ENCODE data around the gene CEP97.

DNA sequence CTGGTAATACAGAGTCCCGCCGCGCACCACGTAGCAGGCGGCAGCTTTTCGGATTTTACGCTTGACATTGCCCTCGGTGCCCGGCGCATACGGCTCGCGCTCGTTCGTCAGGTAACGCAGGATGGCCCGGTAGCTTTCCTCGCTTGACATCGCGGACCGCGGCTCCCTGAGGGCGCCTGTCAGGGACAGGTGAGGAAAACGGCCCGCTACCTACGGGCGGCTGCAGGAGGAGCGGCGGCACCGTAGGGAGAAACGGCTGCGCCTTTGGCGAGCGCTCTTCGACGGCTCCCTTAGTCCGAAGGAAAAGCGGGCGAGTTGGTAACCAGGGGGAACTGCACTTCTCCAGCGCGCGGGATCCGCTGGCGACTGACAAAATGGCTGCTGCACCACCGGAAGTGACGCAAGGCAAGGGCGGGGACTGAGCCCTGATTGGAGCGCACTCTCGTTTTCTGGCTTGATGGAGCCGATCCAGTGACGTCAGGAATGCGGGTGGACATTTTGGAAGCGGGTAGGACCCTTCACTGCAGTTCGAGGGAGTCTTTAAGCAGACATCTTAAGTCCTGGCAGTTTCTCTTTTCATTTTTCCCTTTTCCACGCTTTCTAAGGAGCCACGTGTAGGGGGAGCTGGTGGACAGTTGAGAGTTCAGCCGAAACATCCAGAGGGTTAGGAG, 47.5 kb upstream of the CEP97 start, which contains the start of gene ZBTB11:
- TF ChIP-seq, protein P1, sequence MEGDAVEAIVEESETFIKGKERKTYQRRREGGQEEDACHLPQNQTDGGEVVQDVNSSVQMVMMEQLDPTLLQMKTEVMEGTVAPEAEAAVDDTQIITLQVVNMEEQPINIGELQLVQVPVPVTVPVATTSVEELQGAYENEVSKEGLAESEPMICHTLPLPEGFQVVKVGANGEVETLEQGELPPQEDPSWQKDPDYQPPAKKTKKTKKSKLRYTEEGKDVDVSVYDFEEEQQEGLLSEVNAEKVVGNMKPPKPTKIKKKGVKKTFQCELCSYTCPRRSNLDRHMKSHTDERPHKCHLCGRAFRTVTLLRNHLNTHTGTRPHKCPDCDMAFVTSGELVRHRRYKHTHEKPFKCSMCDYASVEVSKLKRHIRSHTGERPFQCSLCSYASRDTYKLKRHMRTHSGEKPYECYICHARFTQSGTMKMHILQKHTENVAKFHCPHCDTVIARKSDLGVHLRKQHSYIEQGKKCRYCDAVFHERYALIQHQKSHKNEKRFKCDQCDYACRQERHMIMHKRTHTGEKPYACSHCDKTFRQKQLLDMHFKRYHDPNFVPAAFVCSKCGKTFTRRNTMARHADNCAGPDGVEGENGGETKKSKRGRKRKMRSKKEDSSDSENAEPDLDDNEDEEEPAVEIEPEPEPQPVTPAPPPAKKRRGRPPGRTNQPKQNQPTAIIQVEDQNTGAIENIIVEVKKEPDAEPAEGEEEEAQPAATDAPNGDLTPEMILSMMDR (tag by site-specific recombination; IDR thresholded peaks at IDR 0.05): no peak
- TF ChIP-seq, protein P2, sequence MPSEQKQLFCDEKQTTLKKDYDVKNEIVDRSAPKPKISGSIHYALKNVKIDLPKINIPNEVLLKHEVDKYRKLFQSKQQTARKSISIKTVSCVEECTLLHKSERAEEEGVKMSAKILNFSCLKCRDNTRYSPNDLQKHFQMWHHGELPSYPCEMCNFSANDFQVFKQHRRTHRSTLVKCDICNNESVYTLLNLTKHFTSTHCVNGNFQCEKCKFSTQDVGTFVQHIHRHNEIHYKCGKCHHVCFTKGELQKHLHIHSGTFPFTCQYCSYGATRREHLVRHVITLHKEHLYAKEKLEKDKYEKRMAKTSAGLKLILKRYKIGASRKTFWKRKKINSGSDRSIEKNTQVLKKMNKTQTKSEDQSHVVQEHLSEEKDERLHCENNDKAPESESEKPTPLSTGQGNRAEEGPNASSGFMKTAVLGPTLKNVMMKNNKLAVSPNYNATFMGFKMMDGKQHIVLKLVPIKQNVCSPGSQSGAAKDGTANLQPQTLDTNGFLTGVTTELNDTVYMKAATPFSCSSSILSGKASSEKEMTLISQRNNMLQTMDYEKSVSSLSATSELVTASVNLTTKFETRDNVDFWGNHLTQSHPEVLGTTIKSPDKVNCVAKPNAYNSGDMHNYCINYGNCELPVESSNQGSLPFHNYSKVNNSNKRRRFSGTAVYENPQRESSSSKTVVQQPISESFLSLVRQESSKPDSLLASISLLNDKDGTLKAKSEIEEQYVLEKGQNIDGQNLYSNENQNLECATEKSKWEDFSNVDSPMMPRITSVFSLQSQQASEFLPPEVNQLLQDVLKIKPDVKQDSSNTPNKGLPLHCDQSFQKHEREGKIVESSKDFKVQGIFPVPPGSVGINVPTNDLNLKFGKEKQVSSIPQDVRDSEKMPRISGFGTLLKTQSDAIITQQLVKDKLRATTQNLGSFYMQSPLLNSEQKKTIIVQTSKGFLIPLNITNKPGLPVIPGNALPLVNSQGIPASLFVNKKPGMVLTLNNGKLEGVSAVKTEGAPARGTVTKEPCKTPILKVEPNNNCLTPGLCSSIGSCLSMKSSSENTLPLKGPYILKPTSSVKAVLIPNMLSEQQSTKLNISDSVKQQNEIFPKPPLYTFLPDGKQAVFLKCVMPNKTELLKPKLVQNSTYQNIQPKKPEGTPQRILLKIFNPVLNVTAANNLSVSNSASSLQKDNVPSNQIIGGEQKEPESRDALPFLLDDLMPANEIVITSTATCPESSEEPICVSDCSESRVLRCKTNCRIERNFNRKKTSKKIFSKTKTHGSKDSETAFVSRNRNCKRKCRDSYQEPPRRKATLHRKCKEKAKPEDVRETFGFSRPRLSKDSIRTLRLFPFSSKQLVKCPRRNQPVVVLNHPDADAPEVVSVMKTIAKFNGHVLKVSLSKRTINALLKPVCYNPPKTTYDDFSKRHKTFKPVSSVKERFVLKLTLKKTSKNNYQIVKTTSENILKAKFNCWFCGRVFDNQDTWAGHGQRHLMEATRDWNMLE (tag by site-specific recombination; conservative IDR thresholded peaks at IDR 0.05; ENCODE audit: low read depth): peak; percentile 49; the same call in 1 of the 2 replicates
- TF ChIP-seq, protein P3, sequence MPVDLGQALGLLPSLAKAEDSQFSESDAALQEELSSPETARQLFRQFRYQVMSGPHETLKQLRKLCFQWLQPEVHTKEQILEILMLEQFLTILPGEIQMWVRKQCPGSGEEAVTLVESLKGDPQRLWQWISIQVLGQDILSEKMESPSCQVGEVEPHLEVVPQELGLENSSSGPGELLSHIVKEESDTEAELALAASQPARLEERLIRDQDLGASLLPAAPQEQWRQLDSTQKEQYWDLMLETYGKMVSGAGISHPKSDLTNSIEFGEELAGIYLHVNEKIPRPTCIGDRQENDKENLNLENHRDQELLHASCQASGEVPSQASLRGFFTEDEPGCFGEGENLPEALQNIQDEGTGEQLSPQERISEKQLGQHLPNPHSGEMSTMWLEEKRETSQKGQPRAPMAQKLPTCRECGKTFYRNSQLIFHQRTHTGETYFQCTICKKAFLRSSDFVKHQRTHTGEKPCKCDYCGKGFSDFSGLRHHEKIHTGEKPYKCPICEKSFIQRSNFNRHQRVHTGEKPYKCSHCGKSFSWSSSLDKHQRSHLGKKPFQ (tag by site-specific recombination; IDR thresholded peaks at IDR 0.05): no peak
- TF ChIP-seq SCRT1 (tag by site-specific recombination; IDR thresholded peaks at IDR 0.05; ENCODE audit: borderline replicate concordance) (no peak), MEIS1 (CRISPR knock-in tag; IDR thresholded peaks at IDR 0.05; ENCODE audit: borderline replicate concordance) (no peak), RBAK (tag by site-specific recombination; IDR thresholded peaks at IDR 0.05) (no peak), KLF16 (tag by site-specific recombination; IDR thresholded peaks at IDR 0.05) (peak; percentile 79), ZNF324 (tag by site-specific recombination; IDR thresholded peaks at IDR 0.05) (no peak; the same call in 1 of the 2 replicates), YY1 (tag by site-specific recombination; IDR thresholded peaks at IDR 0.05) (peak; percentile 91)
- TF ChIP-seq, protein P4, sequence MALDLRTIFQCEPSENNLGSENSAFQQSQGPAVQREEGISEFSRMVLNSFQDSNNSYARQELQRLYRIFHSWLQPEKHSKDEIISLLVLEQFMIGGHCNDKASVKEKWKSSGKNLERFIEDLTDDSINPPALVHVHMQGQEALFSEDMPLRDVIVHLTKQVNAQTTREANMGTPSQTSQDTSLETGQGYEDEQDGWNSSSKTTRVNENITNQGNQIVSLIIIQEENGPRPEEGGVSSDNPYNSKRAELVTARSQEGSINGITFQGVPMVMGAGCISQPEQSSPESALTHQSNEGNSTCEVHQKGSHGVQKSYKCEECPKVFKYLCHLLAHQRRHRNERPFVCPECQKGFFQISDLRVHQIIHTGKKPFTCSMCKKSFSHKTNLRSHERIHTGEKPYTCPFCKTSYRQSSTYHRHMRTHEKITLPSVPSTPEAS (tag by site-specific recombination; IDR thresholded peaks at IDR 0.05): no peak
- TF ChIP-seq, protein P5, sequence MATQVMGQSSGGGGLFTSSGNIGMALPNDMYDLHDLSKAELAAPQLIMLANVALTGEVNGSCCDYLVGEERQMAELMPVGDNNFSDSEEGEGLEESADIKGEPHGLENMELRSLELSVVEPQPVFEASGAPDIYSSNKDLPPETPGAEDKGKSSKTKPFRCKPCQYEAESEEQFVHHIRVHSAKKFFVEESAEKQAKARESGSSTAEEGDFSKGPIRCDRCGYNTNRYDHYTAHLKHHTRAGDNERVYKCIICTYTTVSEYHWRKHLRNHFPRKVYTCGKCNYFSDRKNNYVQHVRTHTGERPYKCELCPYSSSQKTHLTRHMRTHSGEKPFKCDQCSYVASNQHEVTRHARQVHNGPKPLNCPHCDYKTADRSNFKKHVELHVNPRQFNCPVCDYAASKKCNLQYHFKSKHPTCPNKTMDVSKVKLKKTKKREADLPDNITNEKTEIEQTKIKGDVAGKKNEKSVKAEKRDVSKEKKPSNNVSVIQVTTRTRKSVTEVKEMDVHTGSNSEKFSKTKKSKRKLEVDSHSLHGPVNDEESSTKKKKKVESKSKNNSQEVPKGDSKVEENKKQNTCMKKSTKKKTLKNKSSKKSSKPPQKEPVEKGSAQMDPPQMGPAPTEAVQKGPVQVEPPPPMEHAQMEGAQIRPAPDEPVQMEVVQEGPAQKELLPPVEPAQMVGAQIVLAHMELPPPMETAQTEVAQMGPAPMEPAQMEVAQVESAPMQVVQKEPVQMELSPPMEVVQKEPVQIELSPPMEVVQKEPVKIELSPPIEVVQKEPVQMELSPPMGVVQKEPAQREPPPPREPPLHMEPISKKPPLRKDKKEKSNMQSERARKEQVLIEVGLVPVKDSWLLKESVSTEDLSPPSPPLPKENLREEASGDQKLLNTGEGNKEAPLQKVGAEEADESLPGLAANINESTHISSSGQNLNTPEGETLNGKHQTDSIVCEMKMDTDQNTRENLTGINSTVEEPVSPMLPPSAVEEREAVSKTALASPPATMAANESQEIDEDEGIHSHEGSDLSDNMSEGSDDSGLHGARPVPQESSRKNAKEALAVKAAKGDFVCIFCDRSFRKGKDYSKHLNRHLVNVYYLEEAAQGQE (tag by site-specific recombination; IDR thresholded peaks at IDR 0.05): no peak

Data from HEK293 (cell line).